Esophagus muscularis mucosa (tissue), 4 donors: ENCODE measurements around the gene C1orf167. TPM values are rescaled to one million over a fixed set of nuclear protein-coding genes. Genes with fewer than 3 reads are reported as not detected.

Experiments used
- DNase-seq: peaks from one replicate; pipeline ENCODE4 v3.0.0-alpha.2; 2017; ENCODE audit errors: extremely low spot score
- H3K27ac ChIP-seq, 4 donors: fragments of 200-600 bp; sonication (generic); replicated peaks in 1 of 4; 1 replicate in 3 of 4; 2 replicates in 1 of 4; pipeline ENCODE4 v1.5.1; 2016 to 2019; ENCODE audit warnings: mild to moderate bottlenecking in 1 of 4
- H3K27me3 ChIP-seq, 4 donors: fragments of 200-600 bp; sonication (generic); one replicate each; pipeline versions ENCODE4 v1.5.1 to v1.6.0; 2016 to 2019
- H3K36me3 ChIP-seq, 4 donors: fragments of 200-600 bp; sonication (generic); one replicate each; pipeline ENCODE4 v1.5.1; 2016 to 2019
- H3K4me1 ChIP-seq, 4 donors: fragments of 200-600 bp; sonication (generic); one replicate each; pipeline ENCODE4 v1.5.1; 2016 to 2019
- H3K4me3 ChIP-seq, 4 donors: fragments of 200-600 bp; sonication (generic); 1 replicate in 2 of 4; 2 replicates in 2 of 4; pipeline ENCODE4 v1.5.1; 2016 to 2019; ENCODE audit warnings: mild to moderate bottlenecking in 4 of 4, moderate library complexity in 1 of 4
- H3K9me3 ChIP-seq, 4 donors: fragments of 200-600 bp; sonication (generic); 1 replicate in 3 of 4; 2 replicates in 1 of 4; pipeline ENCODE4 v1.5.1; 2016 to 2019
- EP300 ChIP-seq: sonication (generic); formaldehyde crosslinking; IDR thresholded peaks from one replicate; pipeline ENCODE4 v1.6.1; 2017; ENCODE audit warnings: antibody characterized with exemption
- POLR2A ChIP-seq: fragments of 450-650 bp; IDR thresholded peaks from one replicate; pipeline ENCODE4 v1.6.1; 2017; ENCODE audit warnings: antibody characterized with exemption, moderate library complexity, mild to moderate bottlenecking, low read depth
- POLR2AphosphoS5 ChIP-seq, 2 donors: sonication (generic); formaldehyde crosslinking; IDR thresholded peaks; one replicate each; pipeline ENCODE4 v1.6.1; 2017; ENCODE audit warnings: antibody characterized with exemption in 2 of 2
- WGBS: methylation state at CpG from one replicate; pipeline ENCODE4 v1.1.5; 2018; 5-methylcytosine and 5-hydroxymethylcytosine counted together
- intact Hi-C: fragments of 100-400 bp; cut with DNase I; formaldehyde crosslinking; loops from one replicate; pipeline ENCODE4 v1.15.1; 2023
- total RNA-seq, 4 donors: library from RNA; depleted of rRNA; stranded (reverse); fragments of >200 nt; gene quantifications; one replicate each; pipeline versions ENCODE4 v1.1.0 to v1.2.1, GENCODE V29; 2016
- TF ChIP-seq, protein P1 (sequence below), 3 experiments: fragments of 200-600 bp in 2 of 3; fragments of 450-650 bp in 1 of 3; sonication (generic) in 2 of 3; IDR thresholded peaks; one replicate each; pipeline ENCODE4 v1.5.1; 2017 to 2019; ENCODE audit warnings: antibody characterized with exemption in 3 of 3, mild to moderate bottlenecking in 2 of 3, moderate library complexity in 1 of 3

C1orf167 gene
- total RNA-seq, 4 donors from 2014 or later = 2.3 to 4.3 TPM; not detected in 2

DNA sequence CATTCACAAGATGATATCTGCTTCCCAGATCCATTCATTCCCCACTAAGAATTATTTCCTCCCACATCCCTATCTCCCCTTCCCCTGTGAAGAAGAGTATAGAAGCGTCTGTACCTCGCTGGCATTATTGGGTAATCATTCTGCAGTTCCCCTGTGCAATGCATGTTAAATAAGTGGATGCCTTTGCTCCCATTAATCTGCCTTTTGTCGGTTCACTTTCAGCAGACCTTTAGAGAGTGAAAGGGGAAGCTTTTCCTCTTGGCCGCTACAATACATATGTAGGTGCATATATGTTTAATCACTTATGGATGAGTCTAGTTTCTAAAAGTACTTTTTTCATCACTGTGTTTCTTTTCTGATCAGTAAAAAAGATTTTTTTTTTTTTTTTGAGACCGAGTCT is 51.0 kb downstream of the C1orf167 start:
- H3K27ac ChIP-seq = no peak overlapping the region
- H3K36me3 ChIP-seq = peaks cover 31 to 78% (median 65%) of the 10 kb centered on the region in 4 donors
- H3K27me3 ChIP-seq = no peaks in the 10 kb centered on the region
- no peak overlapping the region for H3K4me3 ChIP-seq
- H3K9me3 ChIP-seq = no peaks in the 10 kb centered on the region
- TF ChIP-seq, protein P1, sequence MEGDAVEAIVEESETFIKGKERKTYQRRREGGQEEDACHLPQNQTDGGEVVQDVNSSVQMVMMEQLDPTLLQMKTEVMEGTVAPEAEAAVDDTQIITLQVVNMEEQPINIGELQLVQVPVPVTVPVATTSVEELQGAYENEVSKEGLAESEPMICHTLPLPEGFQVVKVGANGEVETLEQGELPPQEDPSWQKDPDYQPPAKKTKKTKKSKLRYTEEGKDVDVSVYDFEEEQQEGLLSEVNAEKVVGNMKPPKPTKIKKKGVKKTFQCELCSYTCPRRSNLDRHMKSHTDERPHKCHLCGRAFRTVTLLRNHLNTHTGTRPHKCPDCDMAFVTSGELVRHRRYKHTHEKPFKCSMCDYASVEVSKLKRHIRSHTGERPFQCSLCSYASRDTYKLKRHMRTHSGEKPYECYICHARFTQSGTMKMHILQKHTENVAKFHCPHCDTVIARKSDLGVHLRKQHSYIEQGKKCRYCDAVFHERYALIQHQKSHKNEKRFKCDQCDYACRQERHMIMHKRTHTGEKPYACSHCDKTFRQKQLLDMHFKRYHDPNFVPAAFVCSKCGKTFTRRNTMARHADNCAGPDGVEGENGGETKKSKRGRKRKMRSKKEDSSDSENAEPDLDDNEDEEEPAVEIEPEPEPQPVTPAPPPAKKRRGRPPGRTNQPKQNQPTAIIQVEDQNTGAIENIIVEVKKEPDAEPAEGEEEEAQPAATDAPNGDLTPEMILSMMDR (IDR thresholded peaks at IDR 0.05) = no peak
- no peak for TF ChIP-seq POLR2A
- TF ChIP-seq EP300 = no peak
- no peak for TF ChIP-seq POLR2AphosphoS5 (IDR thresholded peaks at IDR 0.05)
- WGBS = 86% methylated on average over 5 of the region's 5 CpGs
- intact Hi-C loops = no loop called here
- H3K4me1 ChIP-seq = peaks cover 0 to 14% (median 14%) of the 10 kb centered on the region in 4 donors
- no peak for DNase-seq

DNA sequence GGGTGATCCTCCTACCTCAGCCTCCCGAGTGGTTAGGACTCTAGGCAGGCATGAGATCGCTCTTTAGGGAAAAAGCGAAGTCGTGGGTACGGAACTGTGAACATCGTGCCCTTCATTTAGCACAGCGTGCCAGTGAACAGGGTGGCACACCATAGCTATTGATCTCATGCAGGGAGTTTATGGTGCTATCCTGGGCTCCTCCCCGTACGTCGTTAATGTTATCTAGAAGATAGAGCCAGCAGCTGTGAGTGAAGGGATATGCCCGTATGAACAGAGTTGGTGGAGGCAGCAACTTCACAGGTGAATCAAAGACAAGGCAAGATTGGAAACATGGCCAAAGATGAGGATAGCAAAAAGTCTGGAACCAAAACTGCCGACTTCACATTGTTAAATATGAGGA is 55.2 kb downstream of the C1orf167 start:
- H3K27ac ChIP-seq = no peak overlapping the region
- H3K4me1 ChIP-seq = peaks cover 0 to 5% (median 0%) of the 10 kb centered on the region in 4 donors
- no peaks in the 10 kb centered on the region for H3K9me3 ChIP-seq
- 91% methylated on average over 12 of the region's 12 CpGs for WGBS
- intact Hi-C loops = no loop called here
- DNase-seq = no peak
- no peak overlapping the region for H3K4me3 ChIP-seq
- H3K27me3 ChIP-seq = no peaks in the 10 kb centered on the region
- TF ChIP-seq, protein P1 (IDR thresholded peaks at IDR 0.05) = no peak
- TF ChIP-seq EP300 = no peak
- TF ChIP-seq POLR2AphosphoS5 (IDR thresholded peaks at IDR 0.05) = no peak
- TF ChIP-seq POLR2A = no peak
- peaks cover 37 to 84% (median 74%) of the 10 kb centered on the region in 4 donors for H3K36me3 ChIP-seq

DNA sequence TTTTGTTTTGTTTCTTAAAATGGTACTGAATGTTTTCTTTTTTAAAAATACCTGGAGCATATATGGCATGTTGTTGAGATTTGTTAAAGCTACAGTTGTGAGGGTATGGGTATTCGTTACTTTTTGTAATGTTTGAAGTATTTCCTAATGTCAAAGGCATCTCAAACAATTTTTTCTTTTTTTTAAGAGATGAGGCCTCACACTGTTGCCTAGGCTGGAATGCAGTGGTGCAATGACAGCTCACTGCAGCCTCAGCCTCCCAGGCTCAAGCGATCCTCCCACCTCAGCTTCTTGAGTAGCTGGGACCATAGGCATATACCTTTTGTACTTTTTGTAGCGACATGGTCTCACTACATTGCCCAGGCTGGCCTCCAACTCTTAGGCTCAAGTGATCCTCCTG is 60.1 kb downstream of the C1orf167 start:
- no peak overlapping the region for H3K27ac ChIP-seq
- DNase-seq = no peak
- peaks cover 53 to 100% (median 89%) of the 10 kb centered on the region in 4 donors for H3K36me3 ChIP-seq
- H3K9me3 ChIP-seq = no peaks in the 10 kb centered on the region
- peaks cover 0 to 5% (median 0%) of the 10 kb centered on the region in 4 donors for H3K4me1 ChIP-seq
- no peak overlapping the region for H3K4me3 ChIP-seq
- no peak for TF ChIP-seq POLR2AphosphoS5 (IDR thresholded peaks at IDR 0.05)
- TF ChIP-seq, protein P1 (IDR thresholded peaks at IDR 0.05) = no peak
- TF ChIP-seq POLR2A = no peak
- no peak for TF ChIP-seq EP300
- intact Hi-C loops = no loop called here
- H3K27me3 ChIP-seq = no peaks in the 10 kb centered on the region
- WGBS = 85% methylated on average over 3 of the region's 3 CpGs

DNA sequence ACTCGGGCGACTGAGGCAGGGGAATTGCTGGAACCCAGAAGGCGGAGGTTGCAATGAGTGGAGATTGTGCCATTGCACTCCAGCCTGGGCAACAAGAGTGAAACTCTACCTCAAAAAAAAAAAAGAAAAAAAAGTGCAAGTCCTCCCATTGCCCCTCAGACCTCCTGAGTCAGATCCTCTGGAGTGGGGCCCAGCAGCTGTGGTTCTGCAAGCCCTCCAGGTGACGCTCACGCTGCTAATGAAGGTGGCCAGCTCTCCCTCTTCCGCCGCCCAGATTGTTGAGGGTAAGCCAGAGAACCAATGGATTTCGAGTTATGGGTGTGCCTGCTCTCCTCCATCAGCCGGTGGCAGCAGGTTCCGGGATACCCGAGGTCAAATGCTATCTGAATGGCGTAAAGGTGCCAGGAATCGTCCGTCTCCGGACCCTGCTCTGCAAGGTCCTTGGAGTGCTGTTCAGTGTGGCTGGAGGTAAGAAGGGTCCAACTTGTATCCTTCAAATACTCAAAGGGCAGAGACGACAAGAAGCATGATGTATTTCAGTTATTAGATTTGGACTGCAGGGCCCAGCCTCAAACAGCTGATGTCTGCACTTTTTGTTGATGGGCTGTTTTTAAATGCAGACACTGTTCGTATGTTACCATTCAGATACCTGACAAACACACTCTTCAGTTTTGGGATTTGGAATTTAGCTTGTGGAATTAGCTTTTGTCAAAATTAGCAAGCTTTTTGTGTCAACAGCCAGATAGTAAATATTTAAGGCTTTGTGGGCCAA is 61.6 kb downstream of the C1orf167 start:
- TF ChIP-seq, protein P1 (IDR thresholded peaks at IDR 0.05) = no peak
- TF ChIP-seq EP300 (no peak), POLR2A (no peak), POLR2AphosphoS5 (IDR thresholded peaks at IDR 0.05) (no peak)
- Histone ChIP-seq H3K4me3 (no peak overlapping the region), H3K27me3 (no peaks in the 10 kb centered on the region), H3K36me3 (peaks cover 61 to 100% (median 89%) of the 10 kb centered on the region in 4 donors), H3K9me3 (no peaks in the 10 kb centered on the region), H3K27ac (no peak overlapping the region), H3K4me1 (peaks cover 0 to 5% (median 0%) of the 10 kb centered on the region in 4 donors)
- 91% methylated on average over 17 of the region's 17 CpGs for WGBS
- DNase-seq = no peak
- intact Hi-C loops = no loop called here
